Hepatocyte (in vitro differentiated cells): ENCODE measurements around the gene MCOLN2. TPM values are rescaled to one million over a fixed set of nuclear protein-coding genes. Genes with fewer than 3 reads are reported as not detected.

Experiments
- DNase-seq: peaks from one replicate; pipeline ENCODE4 v3.0.0-alpha.2; 2016; ENCODE audit warnings: low spot score
- H2AFZ ChIP-seq: fragments of 200-600 bp; sonication (generic); 2 replicates; pipeline ENCODE4 v1.6.0; 2016; ENCODE audit warnings: antibody characterized with exemption, mild to moderate bottlenecking
- H3K27ac ChIP-seq: fragments of 200-600 bp; sonication (generic); 2 replicates; pipeline ENCODE4 v1.5.1; 2016; ENCODE audit warnings: mild to moderate bottlenecking
- H3K27me3 ChIP-seq: fragments of 200-600 bp; sonication (generic); 2 replicates; pipeline ENCODE4 v1.6.1; 2016
- H3K36me3 ChIP-seq: fragments of 200-600 bp; sonication (generic); replicated peaks from 2 replicates; pipeline ENCODE4 v1.5.1; 2016; ENCODE audit warnings: low read depth; ENCODE audit not compliant: insufficient read depth
- H3K4me1 ChIP-seq: fragments of 200-600 bp; sonication (generic); 2 replicates; pipeline ENCODE4 v1.5.1; 2016; ENCODE audit warnings: mild to moderate bottlenecking, moderate library complexity; ENCODE audit not compliant: insufficient read depth
- H3K4me2 ChIP-seq: fragments of 200-600 bp; sonication (generic); 2 replicates; pipeline ENCODE4 v1.6.0; 2016
- H3K4me3 ChIP-seq: fragments of 200-600 bp; sonication (generic); 2 replicates; pipeline ENCODE4 v1.5.1; 2016; ENCODE audit warnings: mild to moderate bottlenecking
- H3K79me2 ChIP-seq: fragments of 200-600 bp; sonication (generic); 2 replicates; pipeline ENCODE4 v1.6.0; 2017; ENCODE audit warnings: mild to moderate bottlenecking
- H3K9me2 ChIP-seq: fragments of 200-600 bp; sonication (generic); replicated peaks from 2 replicates; pipeline ENCODE4 v1.6.0; 2017; ENCODE audit warnings: mild to moderate bottlenecking; ENCODE audit not compliant: insufficient read depth
- H3K9me3 ChIP-seq: fragments of 200-600 bp; sonication (generic); 2 replicates; pipeline ENCODE4 v1.5.1; 2016; ENCODE audit warnings: low read depth, mild to moderate bottlenecking
- H4K20me1 ChIP-seq: fragments of 200-600 bp; sonication (generic); 2 replicates; pipeline ENCODE4 v1.6.0; 2016; ENCODE audit warnings: mild to moderate bottlenecking; ENCODE audit not compliant: insufficient read depth, poor library complexity, severe bottlenecking
- CTCF ChIP-seq: fragments of 200-600 bp; sonication (generic); IDR thresholded peaks from 2 replicates; pipeline ENCODE4 v1.5.1; 2016; ENCODE audit warnings: antibody characterized with exemption, mild to moderate bottlenecking; ENCODE audit not compliant: poor library complexity
- EZH2 ChIP-seq: fragments of 200-600 bp; sonication (generic); IDR thresholded peaks from 2 replicates; pipeline ENCODE4 v1.6.1; 2016; ENCODE audit warnings: antibody characterized with exemption, mild to moderate bottlenecking, borderline replicate concordance
- EZH2phosphoT487 ChIP-seq: fragments of 200-600 bp; sonication (generic); IDR thresholded peaks from one replicate; pipeline ENCODE4 v1.6.1; 2018; ENCODE audit warnings: antibody characterized with exemption, mild to moderate bottlenecking, low read depth, moderate library complexity; ENCODE audit not compliant: unreplicated experiment, severe bottlenecking
- WGBS: methylation state at CpG from one replicate; pipeline ENCODE4 v1.1.6; 2016; ENCODE audit warnings: low lambda C conversion rate; ENCODE audit errors: missing lambda C conversion rate; 5-methylcytosine and 5-hydroxymethylcytosine counted together
- polyA plus RNA-seq: library from polyadenylated mRNA; unstranded; fragments of >200 nt; fragmentation: Nextera tagmentation; extraction: Ambion mirVana; gene quantifications from 2 replicates; pipeline ENCODE4 v1.2.1, GENCODE V29; 2016
- total RNA-seq: library from RNA; depleted of rRNA; stranded (reverse); fragments of >200 nt; gene quantifications from 2 replicates; pipeline ENCODE4 v1.2.3, GENCODE V29; 2014

MCOLN2 gene
- total and polyA plus RNA-seq, 2 experiments from 2014 or later: 0.63 to 1.2 TPM

GRCh38 chr1:84888753-84889152 is 108.2 kb downstream of the MCOLN2 start:
- H3K27me3 ChIP-seq: peaks cover 20% of the 10 kb centered on the region
- no peak overlapping the region for H3K4me2 ChIP-seq
- H3K9me3 ChIP-seq: no peaks in the 10 kb centered on the region
- no peaks in the 10 kb centered on the region for H3K79me2 ChIP-seq
- no peak overlapping the region for H3K4me3 ChIP-seq
- TF ChIP-seq EZH2phosphoT487 (no peak), EZH2 (no peak)
- peaks cover 4% of the 10 kb centered on the region for H3K4me1 ChIP-seq
- H2AFZ ChIP-seq: no peak overlapping the region
- no peaks in the 10 kb centered on the region for H3K36me3 ChIP-seq
- no peak overlapping the region for H3K27ac ChIP-seq
- no peak for DNase-seq
- H4K20me1 ChIP-seq: no peaks in the 10 kb centered on the region
- no peaks in the 10 kb centered on the region for H3K9me2 ChIP-seq

GRCh38 chr1:84887261-84887934 is 109.5 kb downstream of the MCOLN2 start:
- Histone ChIP-seq H3K27me3 (peaks cover 9% of the 10 kb centered on the region), H2AFZ (no peak overlapping the region), H3K4me1 (peaks cover 2% of the 10 kb centered on the region), H3K79me2 (no peaks in the 10 kb centered on the region), H4K20me1 (no peaks in the 10 kb centered on the region), H3K4me2 (no peak overlapping the region), H3K36me3 (no peaks in the 10 kb centered on the region), H3K9me2 (no peaks in the 10 kb centered on the region), H3K4me3 (no peak overlapping the region), H3K9me3 (no peaks in the 10 kb centered on the region), H3K27ac (no peak overlapping the region)
- DNase-seq: no peak
- 94% methylated on average over 4 of the region's 4 CpGs for WGBS
- TF ChIP-seq EZH2 (no peak), EZH2phosphoT487 (no peak), CTCF (no peak)

GRCh38 chr1:84885469-84885868 is 111.4 kb downstream of the MCOLN2 start:
- H3K27me3 ChIP-seq: no peaks in the 10 kb centered on the region
- H3K9me2 ChIP-seq: no peaks in the 10 kb centered on the region
- H3K4me1 ChIP-seq: no peaks in the 10 kb centered on the region
- H2AFZ ChIP-seq: no peak overlapping the region
- no peak overlapping the region for H3K4me3 ChIP-seq
- H3K36me3 ChIP-seq: no peaks in the 10 kb centered on the region
- no peak for DNase-seq
- WGBS: 81% methylated on average over 2 of the region's 2 CpGs
- no peaks in the 10 kb centered on the region for H4K20me1 ChIP-seq
- H3K4me2 ChIP-seq: no peak overlapping the region
- H3K79me2 ChIP-seq: no peaks in the 10 kb centered on the region
- H3K9me3 ChIP-seq: peaks cover 6% of the 10 kb centered on the region
- no peak overlapping the region for H3K27ac ChIP-seq
- TF ChIP-seq EZH2 (no peak), CTCF (no peak), EZH2phosphoT487 (no peak)

GRCh38 chr1:84884671-84885389 is 112.1 kb downstream of the MCOLN2 start:
- WGBS: 60% methylated on average over 7 of the region's 7 CpGs
- peaks cover 6% of the 10 kb centered on the region for H3K9me3 ChIP-seq
- no peak overlapping the region for H3K4me3 ChIP-seq
- no peak overlapping the region for H3K27ac ChIP-seq
- H3K36me3 ChIP-seq: no peaks in the 10 kb centered on the region
- no peaks in the 10 kb centered on the region for H3K4me1 ChIP-seq
- H4K20me1 ChIP-seq: no peaks in the 10 kb centered on the region
- no peaks in the 10 kb centered on the region for H3K27me3 ChIP-seq
- no peaks in the 10 kb centered on the region for H3K9me2 ChIP-seq
- DNase-seq: no peak
- no peaks in the 10 kb centered on the region for H3K79me2 ChIP-seq
- no peak overlapping the region for H3K4me2 ChIP-seq
- TF ChIP-seq EZH2 (no peak), EZH2phosphoT487 (no peak), CTCF (no peak)
- H2AFZ ChIP-seq: no peak overlapping the region
